B cell (primary cell): ENCODE results near the gene NOSTRIN.
"Not testable (repeated sequence)": the region's sequence is repeated elsewhere in the genome, so short reads cannot be mapped to it uniquely, and the experiment has no call there.

Experiments
- EZH2 ChIP-seq: IDR thresholded peaks from 2 replicates; pipeline ENCODE4 v1.6.1; 2012; ENCODE audit warnings: borderline replicate concordance, low read depth, mild to moderate bottlenecking, moderate library complexity, low read length; ENCODE audit not compliant: insufficient read depth, poor library complexity, severe bottlenecking
- TF ChIP-seq, protein P1 (sequence below): fragments of 200-600 bp; IDR thresholded peaks from one replicate; pipeline ENCODE4 v1.8.0; 2022; ENCODE audit warnings: antibody characterized with exemption, mild to moderate bottlenecking

DNA sequence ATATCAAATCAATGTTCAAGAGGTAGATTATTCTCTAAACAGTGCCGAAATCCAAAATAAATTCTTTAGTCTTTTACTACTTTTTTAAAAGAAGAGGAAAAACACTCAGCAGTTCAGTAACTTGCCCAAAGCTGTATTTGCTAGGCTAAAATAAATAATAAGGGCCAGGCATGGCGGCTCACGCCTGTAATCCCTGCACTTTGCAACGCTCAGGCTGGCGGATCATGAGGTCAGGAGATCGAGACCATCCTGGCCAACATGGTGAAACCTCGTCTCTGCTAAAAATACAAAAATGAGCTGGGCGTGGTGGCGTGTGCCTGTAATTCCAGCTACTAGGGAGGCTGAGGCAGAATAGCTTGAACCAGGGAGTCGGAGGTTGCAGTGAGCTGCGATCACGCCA lies 79.7 kb downstream of the NOSTRIN start:
- TF ChIP-seq, protein P1, sequence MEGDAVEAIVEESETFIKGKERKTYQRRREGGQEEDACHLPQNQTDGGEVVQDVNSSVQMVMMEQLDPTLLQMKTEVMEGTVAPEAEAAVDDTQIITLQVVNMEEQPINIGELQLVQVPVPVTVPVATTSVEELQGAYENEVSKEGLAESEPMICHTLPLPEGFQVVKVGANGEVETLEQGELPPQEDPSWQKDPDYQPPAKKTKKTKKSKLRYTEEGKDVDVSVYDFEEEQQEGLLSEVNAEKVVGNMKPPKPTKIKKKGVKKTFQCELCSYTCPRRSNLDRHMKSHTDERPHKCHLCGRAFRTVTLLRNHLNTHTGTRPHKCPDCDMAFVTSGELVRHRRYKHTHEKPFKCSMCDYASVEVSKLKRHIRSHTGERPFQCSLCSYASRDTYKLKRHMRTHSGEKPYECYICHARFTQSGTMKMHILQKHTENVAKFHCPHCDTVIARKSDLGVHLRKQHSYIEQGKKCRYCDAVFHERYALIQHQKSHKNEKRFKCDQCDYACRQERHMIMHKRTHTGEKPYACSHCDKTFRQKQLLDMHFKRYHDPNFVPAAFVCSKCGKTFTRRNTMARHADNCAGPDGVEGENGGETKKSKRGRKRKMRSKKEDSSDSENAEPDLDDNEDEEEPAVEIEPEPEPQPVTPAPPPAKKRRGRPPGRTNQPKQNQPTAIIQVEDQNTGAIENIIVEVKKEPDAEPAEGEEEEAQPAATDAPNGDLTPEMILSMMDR = not testable (repeated sequence)
- not testable (repeated sequence) for TF ChIP-seq EZH2
